BLaER1 treated with 17β-estradiol and CSF1 and Interleukin-3, amounts not matched to agents 10 nM and 100 nM (cell line): ENCODE results near the gene DYNC1H1.

Source experiments
- H3K27ac ChIP-seq, 11 experiments: shearing (Covaris generic); formaldehyde crosslinking; 2 replicates each; pipeline ENCODE4 v1.8.1; 2022
- H3K27me3 ChIP-seq, 11 experiments: shearing (Covaris generic); formaldehyde crosslinking; 2 replicates each; pipeline ENCODE4 v1.8.1; 2022
- H3K36me3 ChIP-seq, 11 experiments: shearing (Covaris generic); formaldehyde crosslinking; 2 replicates each; pipeline ENCODE4 v1.8.1; 2022
- H3K4me1 ChIP-seq, 10 experiments: shearing (Covaris generic); formaldehyde crosslinking; 2 replicates each; pipeline ENCODE4 v1.8.1; 2022
- H3K4me2 ChIP-seq, 11 experiments: shearing (Covaris generic); formaldehyde crosslinking; 2 replicates each; pipeline ENCODE4 v1.8.1; 2022
- H3K4me3 ChIP-seq, 10 experiments: shearing (Covaris generic); formaldehyde crosslinking; 2 replicates each; pipeline ENCODE4 v1.8.1; 2022
- H3K9ac ChIP-seq, 11 experiments: shearing (Covaris generic); formaldehyde crosslinking; 2 replicates each; pipeline ENCODE4 v1.8.1; 2022
- H3K9me3 ChIP-seq, 11 experiments: shearing (Covaris generic); formaldehyde crosslinking; replicated peaks in 1 of 11; 2 replicates each; pipeline ENCODE4 v1.8.1; 2022
- H4K20me1 ChIP-seq, 11 experiments: shearing (Covaris generic); formaldehyde crosslinking; 2 replicates each; pipeline ENCODE4 v1.8.1; 2022
- Cebpa-rat ChIP-seq, 11 experiments: shearing (Covaris generic); IDR thresholded peaks; 2 replicates each; pipeline ENCODE4 v1.8.1; 2022

DYNC1H1 gene

GRCh38 chr14:102019006-102019540 lies 54.7 kb downstream of the DYNC1H1 start:
- peaks cover 10 to 49% (median 38%) of the 10 kb centered on the region in 10 experiments; a peak in 19 of 20 replicates for H3K4me1 ChIP-seq
- no peaks in the 10 kb centered on the region for H3K9me3 ChIP-seq
- H3K4me2 ChIP-seq, result peak overlapping the region in 8 of 11 experiments; percentile 64 to 91 (median 86); a peak in 12 of 22 replicates
- H3K4me3 ChIP-seq, result no peak overlapping the region
- no peaks in the 10 kb centered on the region for H3K27me3 ChIP-seq
- H3K36me3 ChIP-seq, result peaks cover 90 to 100% (median 98%) of the 10 kb centered on the region in 11 experiments
- TF ChIP-seq Cebpa-rat (IDR thresholded peaks at IDR 0.05), result no peak
- H4K20me1 ChIP-seq, result peaks cover 0 to 70% (median 8%) of the 10 kb centered on the region in 11 experiments; a peak in 9 of 22 replicates
- H3K9ac ChIP-seq, result peak overlapping the region in 7 of 11 experiments; percentile 50 to 89 (median 83); a peak in 10 of 22 replicates
- peak overlapping the region in 8 of 11 experiments; percentile 78 to 99 (median 92); a peak in 15 of 22 replicates for H3K27ac ChIP-seq

GRCh38 chr14:102020058-102020971 lies 55.9 kb downstream of the DYNC1H1 start:
- Histone ChIP-seq H3K4me2 (peak overlapping the region in 10 of 11 experiments; percentile 9 to 91 (median 82); a peak in 20 of 22 replicates), H3K36me3 (peaks cover 90 to 100% (median 98%) of the 10 kb centered on the region in 11 experiments), H3K27ac (peak overlapping the region in 9 of 11 experiments; percentile 55 to 99 (median 88); a peak in 18 of 22 replicates), H3K9ac (peak overlapping the region; percentile 25 to 89 (median 74); a peak in 19 of 22 replicates), H3K9me3 (no peaks in the 10 kb centered on the region), H3K4me1 (peaks cover 10 to 49% (median 38%) of the 10 kb centered on the region in 10 experiments; a peak in 19 of 20 replicates), H3K27me3 (no peaks in the 10 kb centered on the region), H4K20me1 (peaks cover 0 to 58% (median 3%) of the 10 kb centered on the region in 11 experiments; a peak in 9 of 22 replicates), H3K4me3 (peak overlapping the region in 5 of 10 experiments; percentile 11 to 41 (median 29); a peak in 5 of 20 replicates)
- TF ChIP-seq Cebpa-rat (IDR thresholded peaks at IDR 0.05), result peak in 7 of 11 experiments; percentile 50 to 99 (median 88); a peak in 13 of 22 replicates

GRCh38 chr14:102026934-102027333 lies 62.6 kb downstream of the DYNC1H1 start:
- peak overlapping the region in 3 of 11 experiments; percentile 14 to 53 (median 35); a peak in 5 of 22 replicates for H3K27ac ChIP-seq
- H3K4me3 ChIP-seq, result no peak overlapping the region
- H3K4me1 ChIP-seq, result peaks cover 0 to 13% (median 3%) of the 10 kb centered on the region in 10 experiments; a peak in 14 of 20 replicates
- H3K9me3 ChIP-seq, result no peaks in the 10 kb centered on the region
- no peak overlapping the region for H3K9ac ChIP-seq
- no peak overlapping the region for H3K4me2 ChIP-seq
- TF ChIP-seq Cebpa-rat (IDR thresholded peaks at IDR 0.05), result no peak
- no peaks in the 10 kb centered on the region for H3K27me3 ChIP-seq
- H3K36me3 ChIP-seq, result peaks cover 99 to 100% (median 100%) of the 10 kb centered on the region in 11 experiments
- H4K20me1 ChIP-seq, result peaks cover 0 to 19% (median 0%) of the 10 kb centered on the region in 11 experiments; a peak in 6 of 22 replicates

DNA sequence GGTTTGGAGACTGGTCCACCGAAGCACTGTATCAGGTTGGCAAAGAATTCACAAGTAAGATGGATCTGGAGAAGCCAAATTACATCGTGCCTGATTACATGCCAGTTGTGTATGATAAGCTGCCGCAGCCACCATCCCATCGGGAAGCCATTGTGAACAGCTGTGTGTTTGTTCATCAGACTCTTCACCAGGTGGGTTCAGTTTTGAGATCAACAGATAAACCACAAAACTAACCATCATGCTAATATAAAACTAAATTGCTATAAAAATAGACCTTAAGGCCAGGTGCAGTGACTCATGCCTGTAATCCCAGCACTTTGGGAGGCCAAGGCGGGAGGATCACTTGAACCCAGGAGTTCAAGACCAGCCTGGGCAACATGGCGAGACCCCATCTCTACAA lies 63.6 kb downstream of the DYNC1H1 start:
- Histone ChIP-seq H4K20me1 (peaks cover 0 to 28% (median 0%) of the 10 kb centered on the region in 11 experiments; a peak in 6 of 22 replicates), H3K36me3 (peaks cover 99 to 100% (median 100%) of the 10 kb centered on the region in 11 experiments), H3K9ac (no peak overlapping the region), H3K9me3 (no peaks in the 10 kb centered on the region), H3K4me3 (no peak overlapping the region), H3K4me1 (peaks cover 0 to 3% (median 0%) of the 10 kb centered on the region in 10 experiments; a peak in 3 of 20 replicates), H3K27ac (peak overlapping the region in 3 of 11 experiments; percentile 18 to 53 (median 38); a peak in 3 of 22 replicates), H3K27me3 (no peaks in the 10 kb centered on the region), H3K4me2 (no peak overlapping the region)
- no peak for TF ChIP-seq Cebpa-rat (IDR thresholded peaks at IDR 0.05)

- Histone ChIP-seq H3K4me2 (no peak overlapping the region), H3K4me1 (no peaks in the 10 kb centered on the region; a peak in 1 of 20 replicates), H4K20me1 (peaks cover 0 to 25% (median 3%) of the 10 kb centered on the region in 11 experiments; a peak in 7 of 22 replicates), H3K9me3 (no peaks in the 10 kb centered on the region), H3K27me3 (no peaks in the 10 kb centered on the region), H3K9ac (peak overlapping the region in 1 of 11 experiments; percentile 14; a peak in 1 of 22 replicates), H3K36me3 (peaks cover 99 to 100% (median 100%) of the 10 kb centered on the region in 11 experiments), H3K4me3 (no peak overlapping the region), H3K27ac (peak overlapping the region in 3 of 11 experiments; percentile 38 to 53 (median 38); a peak in 4 of 22 replicates)
- no peak for TF ChIP-seq Cebpa-rat (IDR thresholded peaks at IDR 0.05)
Measured at GRCh38 chr14:102028733-102029132, 64.4 kb downstream of the DYNC1H1 start.

- Histone ChIP-seq H3K9ac (no peak overlapping the region), H3K9me3 (no peaks in the 10 kb centered on the region), H3K4me2 (no peak overlapping the region), H3K27ac (no peak overlapping the region; a peak in 1 of 22 replicates), H3K27me3 (no peaks in the 10 kb centered on the region), H3K36me3 (peaks cover 100% of the 10 kb centered on the region in 11 experiments), H4K20me1 (peaks cover 0 to 32% (median 7%) of the 10 kb centered on the region in 11 experiments; a peak in 8 of 22 replicates), H3K4me1 (no peaks in the 10 kb centered on the region), H3K4me3 (no peak overlapping the region)
- TF ChIP-seq Cebpa-rat (IDR thresholded peaks at IDR 0.05), result no peak
Measured at GRCh38 chr14:102029956-102030355, 65.6 kb downstream of the DYNC1H1 start.

GRCh38 chr14:102033241-102033640 lies 68.9 kb downstream of the DYNC1H1 start:
- H3K27ac ChIP-seq, result no peak overlapping the region
- H3K27me3 ChIP-seq, result no peaks in the 10 kb centered on the region
- peaks cover 0 to 55% (median 15%) of the 10 kb centered on the region in 11 experiments; a peak in 11 of 22 replicates for H4K20me1 ChIP-seq
- no peak overlapping the region for H3K9ac ChIP-seq
- no peaks in the 10 kb centered on the region for H3K9me3 ChIP-seq
- H3K4me2 ChIP-seq, result no peak overlapping the region
- H3K4me1 ChIP-seq, result peaks cover 0 to 6% (median 0%) of the 10 kb centered on the region in 10 experiments; a peak in 2 of 20 replicates
- H3K36me3 ChIP-seq, result peaks cover 100% of the 10 kb centered on the region in 11 experiments
- H3K4me3 ChIP-seq, result no peak overlapping the region
- TF ChIP-seq Cebpa-rat (IDR thresholded peaks at IDR 0.05), result no peak

- Histone ChIP-seq H4K20me1 (peaks cover 0 to 53% (median 14%) of the 10 kb centered on the region in 11 experiments; a peak in 11 of 22 replicates), H3K9me3 (no peaks in the 10 kb centered on the region), H3K4me1 (peaks cover 0 to 9% (median 0%) of the 10 kb centered on the region in 10 experiments; a peak in 2 of 20 replicates), H3K4me2 (no peak overlapping the region), H3K27me3 (no peaks in the 10 kb centered on the region), H3K9ac (no peak overlapping the region), H3K27ac (no peak overlapping the region), H3K36me3 (peaks cover 100% of the 10 kb centered on the region in 11 experiments), H3K4me3 (no peak overlapping the region)
- TF ChIP-seq Cebpa-rat (IDR thresholded peaks at IDR 0.05), result no peak
Measured at GRCh38 chr14:102034301-102034700, 69.9 kb downstream of the DYNC1H1 start.
